Hippocampal formation (tissue), 2 donors: Measurements from ENCODE around the gene PTBP2.
"Not testable (repeated sequence)": the region's sequence is repeated elsewhere in the genome, so short reads cannot be mapped to it uniquely, and the experiment has no call there.

ENCODE experiments used
- DNase-seq, 2 donors: peaks; one replicate each; lab custom pipeline; 2025; lab: John Stamatoyannopoulos, UW

Gene PTBP2

GRCh38 chr1:96730574-96731298 lies 9.2 kb downstream of the PTBP2 start:
- no peak for DNase-seq

DNA sequence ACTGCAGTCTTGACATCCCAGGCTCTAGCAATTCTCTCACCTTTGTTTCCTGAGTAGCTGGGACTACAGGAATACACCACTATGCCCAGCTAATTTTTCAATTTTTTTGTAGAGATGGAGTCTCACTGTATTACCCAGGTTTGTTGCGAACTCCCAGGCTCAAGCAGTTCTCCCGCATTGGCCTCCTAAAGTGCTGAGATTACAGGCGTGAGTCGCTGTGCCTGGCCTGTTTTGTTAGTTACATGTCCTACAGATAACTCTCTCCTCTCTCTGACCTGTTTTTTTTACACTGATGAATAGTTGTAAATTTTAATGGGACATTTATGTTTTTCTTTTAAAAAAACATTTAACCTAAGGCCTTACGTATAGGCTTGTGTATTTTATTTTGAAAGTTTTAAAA lies 19.8 kb downstream of the PTBP2 start:
- no peak for DNase-seq

GRCh38 chr1:96746440-96747420 lies 25.1 kb downstream of the PTBP2 start:
- DNase-seq = no peak

- no peak for DNase-seq
Measured at GRCh38 chr1:96747565-96747964, 26.0 kb downstream of the PTBP2 start.

DNA sequence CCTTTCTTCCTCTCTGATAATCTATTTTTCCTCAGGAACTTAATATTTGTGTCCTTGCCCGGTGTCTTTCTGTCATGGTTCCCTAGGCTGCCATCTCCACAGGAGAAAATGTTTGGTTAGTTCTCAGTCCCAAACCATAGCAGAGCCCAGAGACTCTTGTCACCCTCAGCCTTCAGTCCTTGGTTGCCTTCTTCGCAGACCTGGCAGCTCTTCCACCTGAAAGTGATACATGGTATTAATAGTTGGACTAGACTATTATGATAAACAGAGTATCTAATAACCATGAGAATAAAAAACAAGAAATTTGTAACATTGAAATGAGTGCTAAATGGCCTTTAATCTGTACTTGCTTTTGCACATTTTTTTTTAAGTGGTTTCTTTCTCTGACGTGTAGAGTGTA lies 26.5 kb downstream of the PTBP2 start:
- no peak for DNase-seq

DNA sequence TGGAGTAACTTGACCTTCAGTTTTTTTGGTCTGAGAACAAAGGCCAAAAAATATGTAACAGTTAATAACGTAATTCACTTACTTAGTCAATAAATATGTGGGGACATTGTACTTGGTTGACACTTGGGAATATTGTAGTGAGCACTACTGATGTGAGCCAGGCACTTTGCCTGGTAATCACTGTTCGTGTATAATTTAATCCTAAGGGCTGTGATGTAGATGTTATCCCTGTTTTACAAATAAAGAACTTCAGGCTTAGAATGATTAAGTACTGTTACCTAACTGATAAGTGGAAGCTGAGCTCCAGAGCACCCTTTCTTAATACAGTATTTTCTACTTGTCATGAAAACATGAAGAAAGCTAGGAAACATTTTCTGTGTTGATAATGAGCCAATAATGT lies 28.0 kb downstream of the PTBP2 start:
- DNase-seq = no peak

DNA sequence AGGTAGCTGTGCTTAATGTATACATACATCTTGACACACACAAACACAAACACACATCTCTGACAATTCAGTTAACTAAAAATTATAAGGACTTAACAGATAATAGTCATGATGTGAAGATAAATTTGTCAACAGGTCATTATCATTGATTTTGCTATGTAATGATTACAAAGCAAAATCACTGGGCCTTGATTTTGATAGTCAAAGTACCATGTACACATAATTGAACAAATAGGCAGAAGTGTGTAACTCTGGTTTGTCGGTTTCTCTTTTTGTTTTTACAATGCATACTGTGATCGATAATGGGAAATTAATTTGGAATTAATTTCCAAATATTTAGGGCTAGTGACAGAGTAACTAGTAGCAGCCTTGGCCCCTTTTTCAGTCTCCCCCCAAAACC lies 30.8 kb downstream of the PTBP2 start:
- no peak for DNase-seq

GRCh38 chr1:96756789-96757188 lies 35.2 kb downstream of the PTBP2 start:
- DNase-seq = no peak

DNA sequence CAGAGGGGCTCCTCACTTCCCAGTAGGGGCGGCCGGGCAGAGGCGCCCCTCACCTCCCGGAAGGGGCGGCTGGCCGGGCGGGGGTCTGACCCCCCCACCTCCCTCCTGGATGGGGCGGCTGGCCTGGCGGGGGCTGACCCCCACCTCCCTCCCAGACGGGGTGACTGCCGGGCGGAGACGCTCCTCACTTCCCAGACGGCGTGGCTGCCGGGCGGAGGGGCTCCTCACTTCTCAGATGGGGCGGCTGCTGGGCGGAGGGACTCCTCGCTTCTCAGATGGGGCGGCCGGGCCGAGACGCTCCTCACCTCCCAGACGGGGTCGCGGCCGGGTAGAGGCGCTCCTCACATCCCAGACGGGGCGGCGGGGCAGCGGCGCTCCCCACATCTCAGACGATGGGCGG lies 41.0 kb downstream of the PTBP2 start:
- not testable (repeated sequence) for DNase-seq

GRCh38 chr1:96763514-96763913 lies 41.9 kb downstream of the PTBP2 start:
- DNase-seq = no peak

GRCh38 chr1:96764469-96764868 lies 42.9 kb downstream of the PTBP2 start:
- DNase-seq = no peak

- DNase-seq = no peak
Measured at GRCh38 chr1:96771847-96772246, 50.3 kb downstream of the PTBP2 start.

DNA sequence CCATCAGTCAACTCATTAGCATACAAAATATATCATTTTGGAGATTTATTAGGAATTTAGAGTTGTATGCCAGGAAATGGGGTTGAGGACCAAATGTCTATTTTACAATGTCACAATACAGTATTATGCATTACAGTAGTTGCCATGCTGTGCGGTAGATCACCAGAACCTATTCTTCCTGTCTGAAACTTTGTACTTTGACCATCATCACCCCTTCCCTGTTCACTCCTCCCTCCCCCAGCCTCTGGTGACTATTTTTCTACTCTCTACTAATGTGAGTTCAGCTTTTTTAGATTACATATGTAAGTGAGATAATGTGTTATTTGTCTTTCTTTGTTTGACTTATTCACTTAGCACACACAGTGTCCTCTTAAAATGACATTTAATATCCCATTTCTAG lies 50.8 kb downstream of the PTBP2 start:
- DNase-seq = no peak

GRCh38 chr1:96772972-96773371 lies 51.4 kb downstream of the PTBP2 start:
- DNase-seq = no peak

DNA sequence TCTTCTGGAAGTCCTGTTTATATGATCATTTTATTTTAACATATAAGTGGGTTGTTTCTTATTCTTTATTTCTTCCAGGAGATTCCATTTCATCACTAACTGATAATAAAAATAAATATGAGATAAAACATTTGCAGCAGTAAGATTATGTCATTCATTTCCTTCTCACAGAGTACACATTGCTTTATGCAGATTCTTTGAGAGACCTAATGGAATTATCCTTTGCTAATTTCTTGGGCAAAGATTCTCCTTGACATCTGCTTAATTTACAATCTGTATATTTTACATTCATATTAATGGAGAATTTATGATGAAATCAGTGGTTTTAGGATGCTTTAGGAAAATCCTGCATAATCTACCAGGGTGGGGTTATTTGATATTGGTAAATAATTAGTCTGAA lies 60.6 kb downstream of the PTBP2 start:
- DNase-seq = no peak

DNA sequence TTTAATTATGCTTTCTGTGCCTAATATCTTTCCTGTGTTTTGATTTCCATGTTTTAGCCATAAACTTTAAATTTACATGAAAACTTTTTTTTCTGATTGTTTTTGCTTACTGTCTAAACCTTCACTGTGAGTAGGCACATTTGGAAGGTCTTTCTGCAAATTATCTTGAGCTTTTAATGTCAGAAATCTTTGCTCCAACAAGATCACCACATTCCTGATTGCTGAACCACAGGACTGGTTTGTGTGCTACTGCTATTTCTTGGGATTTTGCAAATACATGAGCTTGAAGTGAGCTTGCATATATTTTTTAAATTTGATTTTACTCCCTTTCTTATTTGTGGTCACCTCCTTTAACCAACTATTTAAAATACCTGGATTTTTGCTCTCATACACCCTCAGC lies 61.3 kb downstream of the PTBP2 start:
- no peak for DNase-seq

DNA sequence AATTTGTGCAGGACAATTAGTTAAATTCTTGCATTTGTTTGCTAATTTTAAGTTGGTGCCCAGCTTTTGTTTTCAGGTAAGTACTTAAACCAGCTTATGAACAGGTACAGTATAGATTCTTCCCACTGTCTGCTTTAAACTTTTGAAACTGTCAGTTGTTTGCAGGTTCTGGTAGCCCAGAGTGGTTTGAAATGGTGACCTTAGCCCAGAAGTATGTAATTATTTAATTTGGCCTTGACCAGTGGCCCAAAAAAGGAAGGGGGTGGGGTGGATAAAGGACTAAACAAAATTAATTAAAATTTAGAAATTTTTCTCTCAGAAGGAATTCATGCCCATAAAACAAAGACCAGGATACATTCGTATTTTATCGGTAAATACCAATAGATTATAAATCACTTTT lies 69.0 kb downstream of the PTBP2 start:
- no peak for DNase-seq

- no peak for DNase-seq
Measured at GRCh38 chr1:96792220-96792619, 70.6 kb downstream of the PTBP2 start.

- not testable (repeated sequence) for DNase-seq
Measured at GRCh38 chr1:96801696-96802095, 80.1 kb downstream of the PTBP2 start.

DNA sequence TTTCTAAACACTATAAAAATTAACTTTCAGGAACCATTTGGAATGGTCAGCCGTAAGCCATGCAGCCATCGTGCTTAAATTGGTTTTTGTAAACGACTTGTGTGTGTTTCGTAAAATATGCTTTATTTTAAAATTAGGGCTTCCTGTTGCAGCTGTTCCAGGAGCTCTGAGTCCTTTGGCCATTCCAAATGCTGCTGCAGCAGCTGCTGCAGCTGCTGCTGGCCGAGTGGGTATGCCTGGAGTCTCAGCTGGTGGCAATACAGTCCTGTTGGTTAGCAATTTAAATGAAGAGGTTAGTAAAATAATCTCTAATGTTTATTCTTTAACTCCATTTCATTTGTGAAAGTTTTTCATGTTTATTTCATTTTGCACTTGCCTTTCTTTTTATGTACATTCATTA lies 83.1 kb downstream of the PTBP2 start:
- peak in 1 of 2 donors; percentile 4 for DNase-seq

- no peak for DNase-seq
Measured at GRCh38 chr1:96808191-96808590, 86.6 kb downstream of the PTBP2 start.

DNA sequence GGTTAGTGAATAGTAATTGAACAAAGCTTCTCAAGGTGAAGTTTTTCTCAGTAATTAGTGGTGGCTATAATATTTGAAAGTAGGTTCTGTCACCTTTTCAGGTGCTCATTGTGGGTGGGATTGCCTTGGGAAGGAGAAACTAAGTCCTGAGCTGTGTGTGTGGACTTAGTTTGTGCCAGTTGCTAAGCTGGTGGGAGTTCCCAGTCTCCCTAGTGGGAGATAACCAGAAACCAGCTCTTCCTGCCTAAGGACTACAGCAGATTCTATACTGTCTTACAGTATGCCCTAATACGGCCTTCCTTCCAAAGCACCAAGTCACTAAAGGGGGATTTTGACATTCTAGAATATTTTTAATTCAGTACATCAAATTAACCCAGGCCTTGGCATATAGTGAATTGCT lies 94.3 kb downstream of the PTBP2 start:
- no peak for DNase-seq

GRCh38 chr1:96820107-96820506 lies 98.5 kb downstream of the PTBP2 start:
- DNase-seq = no peak
